ENCODE results near the gene MAP2K6. TPM values are rescaled to one million over a fixed set of nuclear protein-coding genes. Genes with fewer than 3 reads are reported as not detected.

MAP2K6 gene
- total and polyA plus RNA-seq, 12 donors: 0.88 to 4.0 (median 1.8) TPM

- WGBS, 2 donors: 67 to 68% methylated on average over 9 of the region's 9 CpGs
- H3K36me3 ChIP-seq: no peaks in the 10 kb centered on the region
- no peak for TF ChIP-seq CTCF (IDR thresholded peaks at IDR 0.05)
- peak overlapping the region in 1 of 10 donors; percentile 39 for H3K4me3 ChIP-seq
- ATAC-seq (no peak), DNase-seq (no peak)
- H3K9me3 ChIP-seq: no peaks in the 10 kb centered on the region
- no peaks in the 10 kb centered on the region for H3K27me3 ChIP-seq
- intact Hi-C loops (cut with DNase I): loop anchor here in 2 of 10 donors (1.0 to 10.0 kb wide), 2 partner anchors 8 to 86 kb away; partner anchors contain the start of gene MAP2K6 (in 1 of the 2)
- H3K27ac ChIP-seq: peak overlapping the region in 1 of 10 donors; percentile 60
- H3K4me1 ChIP-seq: peaks cover 0 to 26% (median 14%) of the 10 kb centered on the region in 9 donors
These were observed 86.5 kb downstream of the MAP2K6 start for GRCh38 chr17:69500911-69501429.

GRCh38 chr17:69501591-69502468 lies 87.3 kb downstream of the MAP2K6 start:
- Histone ChIP-seq H3K9me3 (no peaks in the 10 kb centered on the region), H3K27me3 (no peaks in the 10 kb centered on the region), H3K27ac (peak overlapping the region in 7 of 10 donors; percentile 9 to 77 (median 44)), H3K4me1 (peaks cover 0 to 26% (median 14%) of the 10 kb centered on the region in 9 donors), H3K4me3 (peak overlapping the region in 8 of 10 donors; percentile 1 to 39 (median 37)), H3K36me3 (no peaks in the 10 kb centered on the region)
- peak in 1 of 2 donors; percentile 22 for DNase-seq
- peak; percentile 46 to 76 (median 60) for ATAC-seq
- intact Hi-C loops (cut with DNase I): loop anchor here in 2 of 10 donors (1.0 to 10.0 kb wide), 2 partner anchors 9 to 87 kb away; partner anchors contain the start of gene MAP2K6 (in 1 of the 2)
- TF ChIP-seq CTCF (IDR thresholded peaks at IDR 0.05): no peak
- whole genome bisulfite sequencing, 2 donors: 34 to 41% methylated on average over 14 of the region's 14 CpGs

- Histone ChIP-seq H3K27me3 (no peaks in the 10 kb centered on the region), H3K27ac (no peak overlapping the region), H3K9me3 (no peaks in the 10 kb centered on the region), H3K4me3 (no peak overlapping the region), H3K36me3 (no peaks in the 10 kb centered on the region), H3K4me1 (peaks cover 0 to 26% (median 14%) of the 10 kb centered on the region in 9 donors)
- DNase-seq (no peak), ATAC-seq (no peak)
- intact Hi-C loops (cut with DNase I): loop anchor here in 1 of 10 donors (10.0 kb wide), 1 partner anchor 89 kb away; the partner anchor contains the start of gene MAP2K6
- TF ChIP-seq CTCF (IDR thresholded peaks at IDR 0.05): no peak
- WGBS, 2 donors: 86 to 96% methylated on average over 5 of the region's 5 CpGs
These were observed 89.2 kb downstream of the MAP2K6 start for GRCh38 chr17:69503711-69504110.

DNA sequence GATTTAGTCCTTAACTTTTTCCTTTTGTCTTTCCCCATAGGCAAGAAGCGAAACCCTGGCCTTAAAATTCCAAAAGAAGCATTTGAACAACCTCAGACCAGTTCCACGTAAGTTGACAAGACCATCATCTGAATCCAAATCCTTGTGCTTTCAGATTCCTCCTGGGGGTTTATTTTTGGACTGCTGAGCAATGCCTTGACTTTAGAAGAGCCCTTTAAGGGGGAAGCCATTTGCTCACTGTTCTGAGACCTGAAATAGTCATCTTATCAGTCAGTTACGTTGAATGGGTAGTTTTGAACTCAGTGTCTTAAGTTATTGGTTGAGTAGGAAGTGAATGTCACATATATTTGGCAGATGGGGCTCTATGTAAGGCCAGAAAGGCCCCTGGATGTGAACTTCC lies 91.2 kb downstream of the MAP2K6 start:
- WGBS, 2 donors: 73 to 78% methylated on average over 3 of the region's 3 CpGs
- Histone ChIP-seq H3K27me3 (no peaks in the 10 kb centered on the region), H3K36me3 (no peaks in the 10 kb centered on the region), H3K4me3 (no peak overlapping the region), H3K4me1 (peaks cover 0 to 24% (median 14%) of the 10 kb centered on the region in 9 donors), H3K27ac (peak overlapping the region in 3 of 10 donors; percentile 21 to 45 (median 36)), H3K9me3 (peaks cover 0 to 6% (median 0%) of the 10 kb centered on the region in 11 donors)
- intact Hi-C loops (cut with DNase I): loop anchor here in 1 of 10 donors (10.0 kb wide), 1 partner anchor 91 kb away; the partner anchor contains the start of gene MAP2K6
- DNase-seq: no peak
- peak in 2 of 8 donors; percentile 19 to 58 for ATAC-seq
- TF ChIP-seq CTCF (IDR thresholded peaks at IDR 0.05): no peak
